GM12878 (cell line): Measurements from ENCODE around the gene TSPEAR.

Experiments
- ETV6 ChIP-seq, 2 experiments: fragments of 450-650 bp in 1 of 2; IDR thresholded peaks in 1 of 2; conservative IDR thresholded peaks in 1 of 2; 2 replicates each; pipeline ENCODE4 v1.6.1; 2014; ENCODE audit warnings: antibody characterized with exemption in 1 of 2, borderline replicate concordance in 1 of 2, low read depth in 1 of 2, mild to moderate bottlenecking in 1 of 2, moderate library complexity in 1 of 2
- EZH2 ChIP-seq: IDR thresholded peaks from 2 replicates; pipeline ENCODE4 v1.6.1; 2012; ENCODE audit warnings: low read depth, mild to moderate bottlenecking, control low read depth, inconsistent platforms, low read length, borderline replicate concordance; ENCODE audit not compliant: control insufficient read depth
- TCF12 ChIP-seq: IDR thresholded peaks from 2 replicates; pipeline ENCODE4 v1.6.1; 2011; ENCODE audit warnings: low read depth, mild to moderate bottlenecking, low read length
- TF ChIP-seq, protein P1 (sequence below), 3 experiments: IDR thresholded peaks in 2 of 3; conservative IDR thresholded peaks in 1 of 3; 2 replicates each; pipeline ENCODE4 v1.5.1; 2011; ENCODE audit warnings: low read depth in 3 of 3, low read length in 3 of 3, mild to moderate bottlenecking in 3 of 3, control low read depth in 2 of 3, moderate library complexity in 2 of 3, inconsistent platforms in 1 of 3, mixed read lengths in 1 of 3; ENCODE audit not compliant: control insufficient read depth in 2 of 3, insufficient read depth in 1 of 3; ENCODE audit errors: extremely low read depth in 1 of 3

DNA sequence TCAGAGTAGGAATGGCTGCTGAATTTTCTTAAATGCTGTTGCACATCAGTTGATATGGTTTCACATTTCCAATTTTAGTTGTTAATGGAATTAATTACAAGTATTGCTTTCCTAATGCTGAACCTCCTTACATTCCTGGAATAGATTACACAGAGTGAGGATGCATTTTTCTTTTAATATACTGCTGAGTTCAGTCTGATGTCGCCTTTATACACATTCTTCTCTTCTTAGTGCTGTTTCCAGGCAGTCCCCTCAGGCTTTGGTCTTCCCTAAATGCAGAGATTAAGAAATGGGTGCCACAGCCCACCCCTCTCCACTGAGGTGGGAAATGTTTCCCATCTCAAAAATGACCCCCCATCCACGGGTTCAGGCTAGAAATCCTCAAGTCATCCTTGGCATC, 6.7 kb upstream of the TSPEAR start:
- no peak for TF ChIP-seq EZH2
- TF ChIP-seq TCF12: no peak
- TF ChIP-seq, protein P1, sequence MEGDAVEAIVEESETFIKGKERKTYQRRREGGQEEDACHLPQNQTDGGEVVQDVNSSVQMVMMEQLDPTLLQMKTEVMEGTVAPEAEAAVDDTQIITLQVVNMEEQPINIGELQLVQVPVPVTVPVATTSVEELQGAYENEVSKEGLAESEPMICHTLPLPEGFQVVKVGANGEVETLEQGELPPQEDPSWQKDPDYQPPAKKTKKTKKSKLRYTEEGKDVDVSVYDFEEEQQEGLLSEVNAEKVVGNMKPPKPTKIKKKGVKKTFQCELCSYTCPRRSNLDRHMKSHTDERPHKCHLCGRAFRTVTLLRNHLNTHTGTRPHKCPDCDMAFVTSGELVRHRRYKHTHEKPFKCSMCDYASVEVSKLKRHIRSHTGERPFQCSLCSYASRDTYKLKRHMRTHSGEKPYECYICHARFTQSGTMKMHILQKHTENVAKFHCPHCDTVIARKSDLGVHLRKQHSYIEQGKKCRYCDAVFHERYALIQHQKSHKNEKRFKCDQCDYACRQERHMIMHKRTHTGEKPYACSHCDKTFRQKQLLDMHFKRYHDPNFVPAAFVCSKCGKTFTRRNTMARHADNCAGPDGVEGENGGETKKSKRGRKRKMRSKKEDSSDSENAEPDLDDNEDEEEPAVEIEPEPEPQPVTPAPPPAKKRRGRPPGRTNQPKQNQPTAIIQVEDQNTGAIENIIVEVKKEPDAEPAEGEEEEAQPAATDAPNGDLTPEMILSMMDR (IDR thresholded peaks at IDR 0.05 in 2 of 3, conservative IDR thresholded peaks at IDR 0.05 in 1 of 3; ENCODE audit: control insufficient read depth in 2 of 3, extremely low read depth in 1 of 3, insufficient read depth in 1 of 3, low read depth in 3 of 3, low read length in 3 of 3): no peak
- no peak for TF ChIP-seq ETV6 (conservative IDR thresholded peaks at IDR 0.05 in 1 of 2, IDR thresholded peaks at IDR 0.05 in 1 of 2; ENCODE audit: borderline replicate concordance in 1 of 2, low read depth in 1 of 2)
